Nasal cavity respiratory epithelium epithelial cell of viscerocranial mucosa (primary cell): ENCODE measurements around the gene ACTL7A. TPM values are rescaled to one million over a fixed set of nuclear protein-coding genes. Genes with fewer than 3 reads are reported as not detected.

Experiments
- total RNA-seq: library from RNA; depleted of rRNA; stranded (reverse); fragments of >200 nt; gene quantifications from 2 replicates; pipeline ENCODE4 v1.2.3, GENCODE V29; 2014

ACTL7A gene, protein sequence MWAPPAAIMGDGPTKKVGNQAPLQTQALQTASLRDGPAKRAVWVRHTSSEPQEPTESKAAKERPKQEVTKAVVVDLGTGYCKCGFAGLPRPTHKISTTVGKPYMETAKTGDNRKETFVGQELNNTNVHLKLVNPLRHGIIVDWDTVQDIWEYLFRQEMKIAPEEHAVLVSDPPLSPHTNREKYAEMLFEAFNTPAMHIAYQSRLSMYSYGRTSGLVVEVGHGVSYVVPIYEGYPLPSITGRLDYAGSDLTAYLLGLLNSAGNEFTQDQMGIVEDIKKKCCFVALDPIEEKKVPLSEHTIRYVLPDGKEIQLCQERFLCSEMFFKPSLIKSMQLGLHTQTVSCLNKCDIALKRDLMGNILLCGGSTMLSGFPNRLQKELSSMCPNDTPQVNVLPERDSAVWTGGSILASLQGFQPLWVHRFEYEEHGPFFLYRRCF
- total RNA-seq, result not detected in 2 replicates

DNA sequence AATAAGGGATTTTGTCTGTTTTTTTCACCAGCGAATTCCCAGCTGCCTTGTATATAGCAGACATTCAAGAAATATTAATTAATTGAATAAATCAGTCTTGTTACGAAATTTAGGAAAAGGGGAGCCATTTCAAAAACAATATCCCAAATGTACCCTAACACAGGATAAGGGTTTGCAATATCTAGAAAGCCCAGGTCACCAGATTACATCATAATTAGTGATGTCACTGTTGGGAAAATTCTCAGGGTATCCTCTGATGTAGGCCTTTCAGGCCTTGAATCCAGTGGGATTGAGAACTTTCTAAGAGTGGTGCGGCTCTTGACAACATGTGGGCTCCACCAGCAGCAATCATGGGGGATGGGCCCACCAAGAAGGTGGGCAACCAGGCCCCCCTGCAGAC is at the start of gene ACTL7A:
Gene ACTL7A, plus strand, starts transcription at position 270 of the 400 bp plus-strand sequence. Its CDS starts 57 bp downstream, at position 327.

GRCh38 chr9:108855888-108856287 is 6.2 kb upstream of the ACTL7A start, which contains the start of gene ACTL7B:
Gene ACTL7B (minus strand): TSS chr9:108855986. CDS start chr9:108855930, 56 bp downstream.

Other genes starting within 250 kb of the ACTL7A start
- 0.07 TPM in 1 of 2 replicates, not detected in the other for gene ACTL7B, start 6.3 kb upstream of the ACTL7A start, total RNA-seq
- gene ELP1, start 71.9 kb downstream of the ACTL7A start, total RNA-seq, result 55.0 and 64.6 TPM in 2 replicates
- gene ABITRAM, start 72.1 kb downstream of the ACTL7A start, total RNA-seq, result 10.9 and 15.5 TPM in 2 replicates
- 6.8 and 35.2 TPM in 2 replicates for gene CTNNAL1, start 151.2 kb downstream of the ACTL7A start, total RNA-seq